ENCODE measurements around the gene FBXO24. TPM values are rescaled to one million over a fixed set of nuclear protein-coding genes. Genes with fewer than 3 reads are reported as not detected.

FBXO24 gene
- total RNA-seq, 4 donors from 2014 or later: 0.30 to 2.2 (median 0.84) TPM; not detected in 1

DNA sequence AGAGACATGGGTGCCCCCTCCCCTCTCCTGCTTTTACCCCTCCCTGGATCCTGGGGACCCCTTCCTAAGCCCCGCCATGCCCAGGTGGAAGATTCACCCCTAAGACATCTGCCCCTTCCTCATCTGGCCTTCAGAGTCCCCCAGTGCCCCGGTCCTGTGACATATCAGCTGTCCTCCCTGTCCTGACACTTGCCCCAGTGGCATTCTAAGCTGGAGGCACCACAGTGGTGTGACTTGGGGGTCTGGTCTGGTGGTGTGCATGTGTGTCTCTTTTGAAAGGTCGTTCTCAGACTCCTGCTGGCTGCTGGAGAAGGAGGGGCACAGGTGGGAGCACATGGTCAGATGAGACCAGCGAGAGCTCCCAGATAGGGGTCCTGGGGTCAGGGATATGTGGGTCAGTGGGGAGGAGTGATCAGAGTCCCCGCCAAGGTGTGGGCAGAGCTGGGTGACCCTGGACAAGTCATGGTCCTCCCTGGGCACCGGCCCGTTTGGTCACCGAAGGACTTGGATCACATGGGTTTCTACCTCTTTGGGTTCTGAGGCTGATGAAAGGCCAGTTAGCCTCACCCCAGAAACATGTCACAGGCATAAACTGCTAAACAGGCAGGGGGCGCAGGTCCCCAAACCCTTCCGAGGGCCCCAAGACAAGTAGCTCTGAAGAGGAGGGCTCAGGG lies 55.9 kb downstream of the FBXO24 start:
- WGBS, 2 donors: 64 to 90% methylated on average over 7 to 9 of the region's 10 CpGs
- DNase-seq (ENCODE audit: low spot score in 2 of 2): no peak
- peaks cover 0 to 69% of the 10 kb centered on the region in 2 donors for H3K27me3 ChIP-seq
- no peaks in the 10 kb centered on the region for H3K4me1 ChIP-seq
- no peak overlapping the region for H3K4me3 ChIP-seq
- no peak for TF ChIP-seq POLR2A (IDR thresholded peaks at IDR 0.05)
- TF ChIP-seq, protein P1, sequence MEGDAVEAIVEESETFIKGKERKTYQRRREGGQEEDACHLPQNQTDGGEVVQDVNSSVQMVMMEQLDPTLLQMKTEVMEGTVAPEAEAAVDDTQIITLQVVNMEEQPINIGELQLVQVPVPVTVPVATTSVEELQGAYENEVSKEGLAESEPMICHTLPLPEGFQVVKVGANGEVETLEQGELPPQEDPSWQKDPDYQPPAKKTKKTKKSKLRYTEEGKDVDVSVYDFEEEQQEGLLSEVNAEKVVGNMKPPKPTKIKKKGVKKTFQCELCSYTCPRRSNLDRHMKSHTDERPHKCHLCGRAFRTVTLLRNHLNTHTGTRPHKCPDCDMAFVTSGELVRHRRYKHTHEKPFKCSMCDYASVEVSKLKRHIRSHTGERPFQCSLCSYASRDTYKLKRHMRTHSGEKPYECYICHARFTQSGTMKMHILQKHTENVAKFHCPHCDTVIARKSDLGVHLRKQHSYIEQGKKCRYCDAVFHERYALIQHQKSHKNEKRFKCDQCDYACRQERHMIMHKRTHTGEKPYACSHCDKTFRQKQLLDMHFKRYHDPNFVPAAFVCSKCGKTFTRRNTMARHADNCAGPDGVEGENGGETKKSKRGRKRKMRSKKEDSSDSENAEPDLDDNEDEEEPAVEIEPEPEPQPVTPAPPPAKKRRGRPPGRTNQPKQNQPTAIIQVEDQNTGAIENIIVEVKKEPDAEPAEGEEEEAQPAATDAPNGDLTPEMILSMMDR (IDR thresholded peaks at IDR 0.05): no peak
- TF ChIP-seq EP300 (IDR thresholded peaks at IDR 0.05): no peak
- no peak overlapping the region for H3K27ac ChIP-seq
- H3K36me3 ChIP-seq: no peaks in the 10 kb centered on the region
- H3K9me3 ChIP-seq: no peaks in the 10 kb centered on the region

DNA sequence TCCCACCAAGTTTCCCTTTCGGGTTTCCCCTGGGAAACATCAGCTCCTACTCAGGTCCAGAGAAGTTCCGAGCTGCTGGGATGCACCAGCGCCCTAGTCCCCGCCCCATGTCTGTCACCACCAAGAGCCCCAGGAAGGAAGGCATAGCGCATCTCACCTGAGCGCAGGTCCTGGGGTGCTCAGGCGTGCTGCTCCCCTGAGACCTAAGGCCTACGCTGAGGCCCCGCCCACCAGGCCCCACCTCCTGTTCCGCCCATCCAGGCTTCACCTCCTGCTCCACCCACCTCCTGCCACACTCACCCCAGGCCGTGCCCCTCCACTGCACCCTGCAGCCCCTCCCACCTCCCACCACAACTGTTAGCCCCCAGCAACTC lies 56.4 kb downstream of the FBXO24 start:
- Histone ChIP-seq H3K27ac (no peak overlapping the region), H3K27me3 (peaks cover 0 to 74% of the 10 kb centered on the region in 2 donors), H3K9me3 (no peaks in the 10 kb centered on the region), H3K4me3 (no peak overlapping the region), H3K36me3 (no peaks in the 10 kb centered on the region), H3K4me1 (no peaks in the 10 kb centered on the region)
- TF ChIP-seq, protein P1 (IDR thresholded peaks at IDR 0.05): no peak
- no peak for TF ChIP-seq POLR2A (IDR thresholded peaks at IDR 0.05)
- no peak for TF ChIP-seq EP300 (IDR thresholded peaks at IDR 0.05)
- WGBS, 2 donors: 59 to 63% methylated on average over 6 to 11 of the region's 11 CpGs
- DNase-seq (ENCODE audit: low spot score in 2 of 2): no peak

DNA sequence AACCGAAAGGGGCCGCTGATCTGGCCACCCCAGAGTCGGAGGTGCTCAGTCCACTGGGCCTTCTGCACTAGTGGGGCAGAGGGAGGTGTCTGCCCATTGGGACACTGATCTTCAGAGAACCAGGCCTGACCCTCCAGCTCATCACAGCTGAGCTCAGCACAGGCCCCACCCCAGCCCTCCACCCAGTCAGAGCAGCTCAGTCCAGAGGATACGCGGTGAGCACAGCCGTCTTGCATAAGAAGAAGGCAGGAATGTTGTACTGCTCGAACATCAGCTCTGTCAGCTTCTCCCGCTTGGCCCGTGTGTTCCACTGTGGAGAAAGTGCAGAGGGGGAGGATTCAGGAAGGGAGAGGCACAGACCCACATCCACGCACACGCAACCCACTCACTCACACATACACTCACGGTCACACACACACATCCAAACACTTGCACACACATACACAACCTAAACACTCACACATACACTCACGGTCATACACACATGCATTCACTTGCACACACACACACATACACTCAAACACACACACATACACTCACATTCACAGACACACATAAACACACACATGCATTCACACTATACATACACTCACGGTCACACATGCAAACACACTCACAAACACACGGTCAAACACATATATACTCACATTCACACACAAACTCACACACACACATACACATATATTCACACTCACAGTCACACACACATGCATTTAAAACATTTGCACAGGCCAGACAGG lies 63.9 kb downstream of the FBXO24 start:
- no peaks in the 10 kb centered on the region for H3K4me1 ChIP-seq
- DNase-seq (ENCODE audit: low spot score in 2 of 2): no peak
- no peak overlapping the region for H3K27ac ChIP-seq
- no peaks in the 10 kb centered on the region for H3K36me3 ChIP-seq
- no peaks in the 10 kb centered on the region for H3K9me3 ChIP-seq
- WGBS, 2 donors: 67 to 79% methylated on average over 15 of the region's 15 CpGs
- TF ChIP-seq EP300 (IDR thresholded peaks at IDR 0.05): no peak
- TF ChIP-seq, protein P1 (IDR thresholded peaks at IDR 0.05): no peak
- no peak for TF ChIP-seq POLR2A (IDR thresholded peaks at IDR 0.05)
- H3K4me3 ChIP-seq: no peak overlapping the region
- peaks cover 0 to 81% of the 10 kb centered on the region in 2 donors for H3K27me3 ChIP-seq

Small RNAs within 50 kb of the gene (small RNA-seq; reads per million reads assigned to genes)
- not detected for gene SAP25

Other genes starting within 250 kb of the FBXO24 start
- 100 to 1,000 TPM; 107 to 152 (median 132) TPM for gene PILRB, start 228.2 kb upstream of the FBXO24 start, total RNA-seq
- 10 to 100 TPM; 10.9 to 27.3 (median 15.8) TPM for gene PILRA, start 212.8 kb upstream of the FBXO24 start, total RNA-seq
- 1 to 10 TPM; 3.6 to 7.3 (median 4.9) TPM for gene ZCWPW1, start 157.6 kb upstream of the FBXO24 start, total RNA-seq
- 10 to 100 TPM; 39.5 to 50.2 (median 46.6) TPM for gene MEPCE, start 156.5 kb upstream of the FBXO24 start, total RNA-seq
- 10 to 100 TPM; 44.3 to 85.8 (median 53.3) TPM for gene PPP1R35, start 149.8 kb upstream of the FBXO24 start, total RNA-seq
- gene SPACDR, start 122.1 kb upstream of the FBXO24 start, total RNA-seq: 1 to 10 TPM in 3 of 4 donors, not detected in 1; 1.5 to 2.1 (median 1.8) TPM
- 100 to 1,000 TPM; 154 to 224 (median 188) TPM for gene TSC22D4, start 107.1 kb upstream of the FBXO24 start, total RNA-seq
- gene NYAP1, start 102.4 kb upstream of the FBXO24 start, total RNA-seq: 10 to 100 TPM in 3 of 4 donors, 1 to 10 TPM in 1; 8.8 to 21.3 (median 11.4) TPM
- gene AGFG2, start 47.1 kb upstream of the FBXO24 start, total RNA-seq: 10 to 100 TPM; 17.1 to 54.6 (median 35.0) TPM
- gene SAP25, start 12.4 kb upstream of the FBXO24 start, total RNA-seq: 1 to 10 TPM; 2.4 to 8.4 (median 4.6) TPM
- gene LRCH4, start 199 bp upstream of the FBXO24 start, total RNA-seq: 100 to 1,000 TPM; 135 to 174 (median 170) TPM
- gene PCOLCE, start 16.0 kb downstream of the FBXO24 start, total RNA-seq: 100 to 1,000 TPM in 3 of 4 donors, 10 to 100 TPM in 1; 55.9 to 155 (median 125) TPM
- gene MOSPD3, start 26.2 kb downstream of the FBXO24 start, total RNA-seq: 10 to 100 TPM in 3 of 4 donors, 1 to 10 TPM in 1; 9.4 to 31.2 (median 24.3) TPM
- 1 to 10 TPM in 1 of 4 donors, not detected in 3; 2.1 TPM for gene TFR2, start 55.2 kb downstream of the FBXO24 start, total RNA-seq
- gene ACTL6B, start 70.1 kb downstream of the FBXO24 start, total RNA-seq: not detected
- 100 to 1,000 TPM; 185 to 290 (median 248) TPM for gene GNB2, start 87.4 kb downstream of the FBXO24 start, total RNA-seq
- gene GIGYF1, start 107.9 kb downstream of the FBXO24 start, total RNA-seq: 10 to 100 TPM; 50.9 to 98.1 (median 64.7) TPM
- 10 to 100 TPM; 23.1 to 50.7 (median 35.6) TPM for gene POP7, start 119.8 kb downstream of the FBXO24 start, total RNA-seq
- gene EPO, start 134.1 kb downstream of the FBXO24 start, total RNA-seq: under 1 TPM in 2 of 4 donors, not detected in 2; 0.30 to 0.59 TPM
- not detected for gene ZAN, start 147.3 kb downstream of the FBXO24 start, total RNA-seq
- gene EPHB4, start 241.2 kb downstream of the FBXO24 start, total RNA-seq: 10 to 100 TPM; 15.5 to 37.5 (median 25.9) TPM